Raji (cell line): ENCODE results near the gene PAX1.

Experiments
- POLR2A ChIP-seq: IDR thresholded peaks from 2 replicates; pipeline ENCODE4 v1.6.1; 2011; ENCODE audit warnings: low read depth, low read length, control low read depth; ENCODE audit not compliant: insufficient read depth

Gene PAX1

DNA sequence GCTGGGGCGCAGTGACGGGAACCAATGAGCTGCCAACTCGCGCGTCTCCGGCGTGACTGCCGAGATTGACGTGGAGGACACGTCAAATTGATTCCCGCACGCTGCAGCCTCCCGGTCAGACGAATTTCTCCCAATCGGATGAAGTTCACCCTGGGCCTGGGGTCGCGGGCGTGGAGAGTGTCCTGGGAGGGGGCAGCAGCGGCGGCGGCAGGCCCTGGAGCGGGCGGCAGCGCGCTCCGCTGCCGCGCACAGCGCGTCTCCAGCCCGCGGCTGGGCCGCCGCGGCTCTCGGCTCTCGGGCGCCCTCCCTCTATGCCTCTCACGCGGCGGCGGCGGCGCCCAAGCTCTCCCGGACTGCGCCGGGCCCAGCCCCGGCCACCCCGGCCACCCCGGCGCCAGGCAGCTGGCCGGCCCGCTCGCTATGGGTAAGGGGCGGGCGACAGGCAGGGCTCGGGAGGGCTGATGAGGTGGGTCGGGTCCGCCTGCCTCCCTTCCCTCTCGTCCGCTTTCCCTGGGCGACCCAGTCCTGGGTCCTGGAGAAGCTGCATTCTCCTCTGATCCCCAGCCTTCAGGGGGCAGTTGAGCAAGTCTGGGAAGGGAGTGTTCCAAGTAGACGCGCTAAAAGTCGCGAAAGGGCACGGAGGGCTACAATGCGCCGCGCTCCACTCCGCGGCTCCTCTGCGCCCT, at the start of gene PAX1:
TSS of gene PAX1 (plus strand) at position 90 of the 686 bp plus-strand sequence. CDS start at position 139, 49 bp downstream.
- no peak for TF ChIP-seq POLR2A

DNA sequence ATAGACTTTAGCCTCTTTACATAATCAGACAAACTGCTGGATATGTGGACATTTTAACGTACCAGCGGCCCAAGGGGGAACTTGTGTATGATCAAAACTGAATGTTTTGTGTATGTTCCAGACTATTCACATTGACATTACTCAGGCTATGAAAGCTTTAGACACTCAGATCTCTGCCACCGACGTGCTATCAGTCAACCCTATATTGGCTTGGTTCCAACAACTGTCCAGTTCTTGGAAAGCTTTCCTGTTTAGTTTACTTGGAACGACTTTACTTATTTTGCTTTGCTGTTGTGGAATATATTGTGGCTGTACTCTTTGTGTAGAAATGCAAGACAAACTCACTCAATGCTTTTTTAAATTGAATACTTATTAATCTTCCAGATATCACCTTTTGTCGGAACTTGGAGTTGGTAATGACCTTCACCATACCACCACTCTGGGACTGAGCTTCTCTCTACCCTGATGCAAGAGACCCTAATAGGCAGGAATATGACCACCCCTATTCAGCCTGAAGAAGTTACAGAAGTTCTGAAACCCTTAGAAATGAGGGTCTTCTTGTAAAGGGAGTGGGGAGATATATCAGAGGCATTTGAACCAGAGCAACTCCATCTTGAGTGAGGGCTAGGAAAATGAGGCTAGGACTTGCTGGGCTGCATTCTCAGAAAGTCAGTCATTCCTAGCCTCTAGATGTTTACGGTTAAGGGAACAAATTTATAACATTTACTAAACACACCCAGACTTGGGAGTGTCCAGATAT, 49.0 kb upstream of the PAX1 start:
- no peak for TF ChIP-seq POLR2A

DNA sequence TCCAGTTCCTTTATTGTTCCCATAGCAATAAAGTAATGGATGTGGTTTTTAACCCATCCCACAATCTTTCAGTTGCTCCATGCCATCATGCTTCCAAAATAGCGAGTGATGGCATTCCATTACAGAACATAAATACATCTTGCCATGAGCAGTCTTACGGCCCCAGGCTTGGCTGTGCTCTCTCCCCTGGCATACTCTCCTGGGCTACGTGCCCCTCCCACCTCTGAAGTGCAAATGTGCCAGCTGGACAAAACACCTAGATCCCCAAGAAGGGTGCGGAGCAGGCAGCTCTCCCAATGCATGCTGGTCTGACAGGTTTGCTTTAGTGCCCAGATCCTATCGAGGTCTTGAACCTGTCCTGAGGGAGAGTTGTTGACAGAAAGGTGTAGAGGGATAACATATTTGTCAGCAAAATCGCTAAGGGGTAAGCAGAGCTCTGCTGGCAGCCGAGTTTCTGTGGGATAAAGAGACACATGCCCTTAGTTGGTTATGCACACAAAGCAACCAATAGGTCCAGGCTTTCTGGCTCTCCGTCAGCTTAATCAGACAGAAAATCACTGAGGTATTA, 43.9 kb upstream of the PAX1 start:
- TF ChIP-seq POLR2A = no peak

DNA sequence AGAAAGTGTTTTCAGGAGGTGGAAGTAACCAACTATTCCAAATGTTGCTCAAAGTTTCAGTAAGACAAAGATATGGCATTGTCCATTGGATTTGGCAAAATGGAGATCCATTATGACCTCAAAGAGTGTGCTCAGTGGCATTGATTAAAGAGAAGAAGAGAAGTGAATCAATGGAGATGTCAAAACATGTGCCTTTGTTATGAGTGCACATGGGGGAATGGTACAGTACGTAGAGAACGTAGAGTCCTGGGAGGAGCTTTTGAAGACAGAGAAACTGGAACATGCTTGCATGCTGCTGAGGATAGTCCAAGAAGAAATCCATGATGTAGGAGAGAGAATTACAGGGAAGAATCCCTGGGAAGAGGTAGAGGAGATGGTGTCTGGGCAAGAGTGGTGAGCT, 42.0 kb upstream of the PAX1 start:
- TF ChIP-seq POLR2A = no peak

DNA sequence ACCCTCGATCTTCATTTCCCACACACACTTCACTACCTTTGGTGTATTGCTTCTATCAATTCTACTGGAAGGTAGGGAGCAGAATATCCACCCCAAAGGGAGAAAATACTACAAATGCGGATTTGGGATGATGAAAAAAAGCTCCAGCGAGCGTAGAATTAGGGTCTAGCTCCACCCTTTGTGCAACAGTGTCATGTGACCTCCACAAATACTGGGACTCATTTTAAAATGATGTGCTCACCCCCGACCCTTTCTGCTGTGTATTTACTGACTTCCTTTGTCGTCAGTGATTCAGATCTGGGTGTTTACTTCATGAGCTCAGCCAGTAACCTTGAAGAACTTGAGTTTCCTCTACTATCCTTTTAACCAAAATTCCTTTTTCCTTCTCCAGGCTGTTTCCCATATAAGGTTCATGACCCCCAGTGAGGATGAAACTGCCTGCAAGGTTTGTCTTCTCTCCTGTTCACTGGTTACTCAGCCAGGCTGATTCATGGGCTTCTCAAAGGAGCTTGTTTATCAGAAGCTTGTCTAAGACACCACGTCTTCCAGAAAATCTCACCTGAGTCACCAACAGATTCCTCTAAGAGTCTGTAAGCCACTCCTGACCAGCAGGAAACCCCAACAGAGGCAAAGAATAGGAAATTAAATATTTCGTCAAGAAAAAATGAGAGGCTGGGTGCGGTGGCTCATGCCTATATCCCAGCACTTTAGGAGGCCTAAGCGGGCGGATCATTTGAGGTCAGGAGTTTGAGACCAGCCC, 39.6 kb upstream of the PAX1 start:
- no peak for TF ChIP-seq POLR2A

DNA sequence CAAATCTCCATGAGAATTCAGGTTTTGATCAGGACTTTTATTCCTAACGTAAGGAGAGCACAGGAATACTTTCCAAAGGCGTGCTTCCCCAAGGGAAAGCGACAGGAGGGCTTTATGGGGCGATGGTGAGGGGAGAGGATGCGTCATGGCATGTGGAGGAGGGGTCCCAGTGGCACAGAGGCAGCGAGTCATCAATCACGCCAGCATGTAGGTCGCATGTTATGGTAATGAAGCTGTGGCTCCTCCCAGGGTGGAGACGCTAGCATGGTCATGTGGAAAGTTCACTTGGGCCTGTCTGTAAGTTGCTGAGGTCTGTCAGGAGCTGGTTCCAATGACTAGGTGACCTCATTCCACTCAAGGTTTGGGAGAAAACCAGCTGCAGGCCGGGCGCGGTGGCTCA, 35.3 kb upstream of the PAX1 start:
- TF ChIP-seq POLR2A = no peak

DNA sequence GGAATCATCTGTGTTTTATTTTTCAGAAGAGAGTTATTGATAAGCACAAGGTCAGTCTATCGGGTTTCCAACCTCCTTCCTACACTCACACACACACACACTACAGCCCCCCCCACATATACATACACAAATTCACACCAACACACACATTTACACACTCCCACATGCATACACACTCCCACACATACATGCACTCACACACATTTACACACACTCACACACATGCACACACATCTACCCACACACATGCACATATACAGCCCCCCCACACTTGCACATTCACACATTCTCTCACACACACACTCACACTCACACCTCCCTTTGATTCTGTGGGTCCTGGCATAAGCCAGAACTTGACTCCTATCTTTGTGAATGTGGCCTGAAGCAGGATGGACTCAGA, 34.5 kb upstream of the PAX1 start:
- TF ChIP-seq POLR2A = no peak

DNA sequence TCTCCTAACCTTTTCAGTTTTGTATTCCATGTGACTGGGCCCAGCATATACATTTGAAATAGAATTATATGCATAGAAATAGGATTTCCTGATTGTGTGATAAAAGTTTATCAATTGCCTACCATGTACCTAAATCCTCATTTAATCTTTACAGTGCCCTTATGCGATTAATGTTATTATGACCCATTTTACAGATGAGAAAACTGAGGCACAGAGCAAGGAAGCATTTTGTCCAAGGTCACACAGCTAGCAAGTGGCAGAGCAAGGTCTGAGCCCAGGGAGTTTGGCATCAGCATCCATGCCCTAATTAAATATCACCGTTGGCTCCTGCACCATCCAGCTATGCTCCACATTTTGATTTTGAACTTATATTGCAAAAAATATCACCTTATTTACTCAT, 28.2 kb upstream of the PAX1 start:
- no peak for TF ChIP-seq POLR2A

DNA sequence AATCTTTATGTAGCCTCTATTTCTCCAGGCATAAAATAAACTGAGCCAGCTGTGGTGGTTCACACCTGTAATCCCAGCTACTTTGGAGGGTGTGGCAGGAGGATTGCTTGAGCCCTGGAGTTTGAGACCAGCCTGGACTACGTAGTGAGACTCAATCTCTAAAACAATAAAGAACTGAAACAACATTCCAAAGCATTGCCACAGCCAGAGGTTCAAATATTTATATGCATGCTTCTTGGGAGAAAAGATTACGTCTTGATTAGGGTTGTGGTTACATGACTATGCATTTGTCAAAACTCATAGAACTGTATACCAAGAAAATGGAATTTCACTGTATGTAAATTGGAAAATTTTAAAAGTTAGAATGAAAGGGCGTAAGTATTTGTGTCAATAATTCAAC, 27.7 kb upstream of the PAX1 start:
- no peak for TF ChIP-seq POLR2A

DNA sequence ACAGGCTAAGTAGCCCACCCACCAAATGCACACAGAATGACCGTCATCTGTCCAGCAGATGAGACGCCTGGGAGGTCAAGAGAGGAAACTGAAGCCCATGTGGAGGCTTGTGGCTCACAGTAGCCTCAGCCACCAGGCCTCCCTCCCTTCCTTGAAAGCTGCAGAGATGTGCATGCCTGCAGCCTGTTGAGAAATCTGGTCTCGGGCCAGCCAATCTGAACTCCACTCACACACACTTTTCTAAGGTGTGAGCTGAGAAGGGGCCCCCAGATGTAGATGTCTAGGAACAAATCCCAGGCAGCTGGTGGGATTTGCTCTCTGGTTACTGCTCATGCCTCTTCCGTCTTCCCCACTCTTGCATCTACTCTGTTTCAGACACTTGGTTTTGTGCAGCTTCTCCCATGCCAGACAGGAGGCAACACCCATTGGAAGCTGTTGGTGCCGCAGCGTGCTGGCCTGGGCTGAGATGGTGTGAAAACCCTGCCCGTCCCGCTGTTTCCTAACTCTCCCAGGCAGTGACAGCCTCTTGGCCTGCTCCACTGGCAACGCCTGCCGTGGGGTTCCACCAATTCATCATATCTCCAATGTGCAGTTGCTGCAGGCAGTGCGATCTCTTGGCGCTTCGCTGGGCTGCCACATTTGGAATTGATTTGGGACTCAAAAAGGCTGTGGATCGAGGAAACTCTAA, 24.1 kb upstream of the PAX1 start:
- TF ChIP-seq POLR2A = no peak

DNA sequence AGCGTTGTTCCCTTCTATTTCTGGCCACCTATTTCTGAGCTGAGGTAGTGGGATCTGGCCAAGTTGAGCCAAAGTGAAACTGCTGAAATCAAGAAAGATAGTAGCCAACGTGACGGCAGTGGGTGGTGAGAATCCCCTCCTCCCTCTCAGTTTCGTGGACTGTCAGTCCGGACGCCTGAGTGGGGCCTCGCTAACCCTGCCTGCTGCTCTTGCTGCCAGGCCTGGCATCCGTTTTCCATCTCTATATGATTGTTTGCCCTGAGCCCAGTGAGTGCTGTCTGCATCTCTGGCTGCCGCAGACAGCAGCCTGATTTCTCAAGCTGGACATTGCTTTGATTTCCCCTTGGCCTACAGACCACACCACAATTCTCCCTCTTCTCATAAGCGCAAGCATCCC, 23.5 kb upstream of the PAX1 start:
- no peak for TF ChIP-seq POLR2A

DNA sequence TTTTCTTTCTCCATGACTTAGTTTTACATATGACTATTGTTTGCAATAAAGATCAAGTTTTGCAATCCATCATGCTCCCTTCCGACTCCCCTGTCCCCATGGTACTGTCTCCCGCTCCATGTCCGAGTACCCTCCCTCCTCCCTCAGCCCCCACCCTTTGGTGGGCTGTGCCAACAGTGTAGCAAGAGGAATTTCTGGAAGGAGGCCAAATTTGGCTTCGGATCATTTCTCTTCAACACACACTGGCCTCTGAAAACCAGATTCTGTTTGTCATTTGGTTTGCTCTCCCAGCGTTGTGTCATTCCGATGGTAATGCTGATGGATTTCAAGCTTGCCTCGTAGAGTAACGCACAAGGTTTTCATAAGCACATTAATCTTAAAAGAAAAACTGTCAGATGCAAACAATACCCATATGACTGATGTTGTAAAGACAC, 22.9 kb upstream of the PAX1 start:
- no peak for TF ChIP-seq POLR2A

DNA sequence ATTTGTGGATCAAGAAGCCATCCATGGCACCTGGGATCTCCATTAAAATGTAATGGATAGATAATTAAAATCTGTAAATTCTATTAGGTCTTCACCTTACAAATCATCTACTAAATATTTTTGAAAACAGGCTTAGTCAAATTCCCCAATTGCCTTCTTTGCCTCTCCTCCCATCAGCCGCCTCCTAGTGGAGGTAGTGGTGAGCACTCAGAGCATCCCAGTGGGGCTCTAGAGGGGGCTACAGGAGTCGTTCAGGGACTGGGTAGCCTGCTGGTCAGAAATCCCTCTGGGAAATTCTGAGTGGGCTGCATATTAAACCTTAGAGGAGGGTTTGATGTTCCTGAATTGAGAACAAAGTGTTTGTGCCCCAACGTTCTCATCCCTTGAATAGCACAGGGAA, 20.8 kb upstream of the PAX1 start:
- no peak for TF ChIP-seq POLR2A

DNA sequence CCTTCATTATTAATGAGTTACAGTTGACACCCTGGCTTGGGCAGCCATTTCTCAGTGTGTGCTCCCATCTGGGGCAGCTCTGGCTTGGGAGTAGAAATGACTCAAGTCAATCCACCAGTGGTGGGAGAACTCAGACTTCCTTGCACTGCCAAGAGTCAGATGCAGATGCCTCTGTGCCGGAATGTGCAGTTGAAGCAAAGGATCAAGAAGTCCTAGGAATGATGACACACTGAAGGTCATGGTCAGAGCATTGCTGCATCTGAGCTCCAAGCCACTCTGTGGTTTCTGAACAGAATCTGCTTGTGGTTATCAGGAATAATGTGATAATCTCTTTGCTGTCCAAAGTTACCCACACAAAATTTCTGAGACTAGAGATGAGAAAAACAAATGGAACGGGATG, 19.5 kb upstream of the PAX1 start:
- TF ChIP-seq POLR2A = no peak

DNA sequence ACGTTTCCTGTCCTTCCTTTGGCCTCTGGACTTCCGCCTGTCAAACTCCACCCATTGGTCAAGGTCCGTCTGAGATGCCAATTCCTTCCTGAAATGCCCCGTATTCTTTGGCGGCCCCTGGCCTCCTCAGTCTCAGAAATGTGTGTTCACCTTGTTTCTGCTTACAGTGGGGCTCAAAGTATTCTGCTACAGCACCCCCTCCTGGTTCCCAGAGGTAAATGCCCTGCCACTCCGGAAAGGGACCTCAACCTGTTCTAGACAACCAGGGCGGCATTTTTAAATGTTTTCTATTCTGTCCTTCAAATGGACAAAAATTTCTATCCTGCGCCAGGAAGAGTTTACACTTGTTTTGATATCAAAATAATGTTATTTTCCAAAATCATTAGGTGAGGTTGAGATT, 12.1 kb upstream of the PAX1 start:
- no peak for TF ChIP-seq POLR2A

DNA sequence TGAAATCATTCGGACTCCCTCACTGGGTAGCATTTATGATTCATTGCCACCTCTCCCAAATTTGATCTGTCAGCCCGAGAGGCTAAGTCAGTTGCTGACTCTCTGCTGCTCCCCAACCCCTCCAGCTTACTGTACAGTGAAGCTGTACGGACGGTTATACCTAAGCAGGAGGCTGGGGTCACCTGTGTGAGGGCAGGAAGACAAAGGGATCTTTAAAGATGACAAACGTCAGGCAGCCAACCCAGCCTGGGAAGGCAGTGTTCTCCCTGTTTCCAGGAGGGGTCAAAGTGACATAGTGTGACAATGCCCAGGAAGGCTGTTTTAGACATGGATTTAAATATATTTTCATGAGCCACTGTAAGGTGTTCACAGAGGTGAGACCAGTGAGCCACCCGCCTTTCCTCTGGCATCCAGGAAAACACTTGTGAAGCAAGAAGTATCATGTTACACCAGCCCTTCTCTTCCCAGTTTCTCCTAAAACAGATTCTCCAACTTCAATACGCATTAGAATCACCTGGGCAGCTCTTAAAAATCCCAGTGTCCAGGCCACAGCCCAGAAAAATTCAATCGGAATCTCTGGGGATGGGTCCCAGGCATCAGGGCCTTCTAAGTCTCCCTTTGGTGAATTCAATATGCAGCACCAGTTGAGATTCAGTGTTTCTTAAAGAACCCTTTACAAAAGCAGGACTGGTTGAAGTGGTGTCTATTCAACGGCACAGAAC, 6.8 kb upstream of the PAX1 start:
- no peak for TF ChIP-seq POLR2A
